Astrocyte of the spinal cord (primary cell): ENCODE results near the gene NEURL1B.

Experiments used
- DNase-seq: peaks from one replicate; pipeline ENCODE4 v3.0.0; 2011; ENCODE audit warnings: low read depth, low spot score
- H3K4me3 ChIP-seq: 2 replicates; pipeline ENCODE4 v1.5.1; 2011; ENCODE audit warnings: low read depth, mild to moderate bottlenecking, low read length, moderate library complexity
- in situ Hi-C: cut with HindIII; loops from 2 replicates; pipeline ENCODE4 v1.10.0; 2017; ENCODE audit warnings: low sequenced_read_pairs
- TF ChIP-seq, protein P1 (sequence below): IDR thresholded peaks from 2 replicates; pipeline ENCODE4 v1.5.1; 2012; ENCODE audit warnings: low read depth, mild to moderate bottlenecking, low read length, inconsistent platforms

The NEURL1B gene

DNA sequence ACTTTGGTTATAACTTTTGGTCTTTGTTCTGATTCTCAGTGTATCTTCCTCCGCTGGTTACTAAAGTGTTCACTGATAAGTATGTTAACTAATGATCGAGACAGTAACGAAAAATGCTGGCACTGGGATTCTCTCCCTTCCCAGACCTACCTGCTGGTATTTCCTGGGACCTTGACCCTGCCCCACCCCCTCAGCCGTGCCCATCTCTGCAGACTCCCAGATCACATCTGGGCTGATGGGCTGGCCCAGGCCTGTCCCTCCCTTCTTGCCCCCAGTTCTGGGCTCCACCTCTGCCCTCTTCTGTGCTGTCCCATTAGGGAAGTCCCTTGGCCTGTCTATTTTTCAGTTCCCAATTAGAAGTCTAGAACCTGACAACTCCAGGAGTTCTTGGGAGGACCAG is 46.9 kb downstream of the NEURL1B start:
- TF ChIP-seq, protein P1, sequence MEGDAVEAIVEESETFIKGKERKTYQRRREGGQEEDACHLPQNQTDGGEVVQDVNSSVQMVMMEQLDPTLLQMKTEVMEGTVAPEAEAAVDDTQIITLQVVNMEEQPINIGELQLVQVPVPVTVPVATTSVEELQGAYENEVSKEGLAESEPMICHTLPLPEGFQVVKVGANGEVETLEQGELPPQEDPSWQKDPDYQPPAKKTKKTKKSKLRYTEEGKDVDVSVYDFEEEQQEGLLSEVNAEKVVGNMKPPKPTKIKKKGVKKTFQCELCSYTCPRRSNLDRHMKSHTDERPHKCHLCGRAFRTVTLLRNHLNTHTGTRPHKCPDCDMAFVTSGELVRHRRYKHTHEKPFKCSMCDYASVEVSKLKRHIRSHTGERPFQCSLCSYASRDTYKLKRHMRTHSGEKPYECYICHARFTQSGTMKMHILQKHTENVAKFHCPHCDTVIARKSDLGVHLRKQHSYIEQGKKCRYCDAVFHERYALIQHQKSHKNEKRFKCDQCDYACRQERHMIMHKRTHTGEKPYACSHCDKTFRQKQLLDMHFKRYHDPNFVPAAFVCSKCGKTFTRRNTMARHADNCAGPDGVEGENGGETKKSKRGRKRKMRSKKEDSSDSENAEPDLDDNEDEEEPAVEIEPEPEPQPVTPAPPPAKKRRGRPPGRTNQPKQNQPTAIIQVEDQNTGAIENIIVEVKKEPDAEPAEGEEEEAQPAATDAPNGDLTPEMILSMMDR = no peak
- no peak overlapping the region for H3K4me3 ChIP-seq
- in situ Hi-C loops = no loop called here
- DNase-seq = no peak

DNA sequence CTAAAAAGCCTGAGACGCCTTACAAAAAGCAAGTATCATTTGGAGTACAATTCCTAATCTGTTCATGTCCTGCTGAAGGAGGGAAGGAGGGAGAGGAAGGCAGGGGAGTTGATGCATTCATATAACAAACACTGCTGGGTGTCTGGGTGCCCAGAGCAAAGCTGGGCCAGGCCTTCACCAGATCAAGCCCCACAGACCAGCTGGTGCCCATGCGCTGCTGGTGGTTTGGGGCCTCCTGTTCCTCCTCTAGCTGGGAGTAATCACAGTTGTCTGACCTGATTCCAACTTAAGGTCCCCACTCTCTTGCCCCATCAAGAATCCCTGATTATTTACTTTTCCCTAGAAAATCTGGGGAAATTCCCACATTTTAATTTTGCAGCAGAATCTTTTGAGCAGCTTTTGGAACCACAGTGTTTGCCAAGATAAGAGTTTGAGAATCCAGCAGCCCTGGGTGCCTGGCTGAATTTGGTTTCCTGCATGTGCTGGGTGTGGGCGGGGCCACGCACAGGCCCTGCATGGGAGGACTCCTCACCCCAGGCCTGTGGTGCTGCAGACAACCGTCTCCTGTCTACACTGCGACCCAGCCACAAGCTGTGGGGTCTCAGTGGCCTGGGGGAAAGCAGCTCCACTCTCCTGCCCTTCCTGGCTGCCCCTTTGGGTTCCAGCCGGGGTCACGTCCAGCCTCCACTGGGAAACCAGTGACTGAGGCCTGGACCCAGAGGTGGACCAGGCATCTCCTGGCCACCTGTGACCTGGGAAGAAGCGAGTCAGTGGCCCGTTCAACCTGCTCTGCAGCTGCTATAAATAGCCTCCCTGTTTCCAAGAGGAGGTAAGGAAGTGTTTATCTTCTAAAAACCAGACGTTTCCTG is 47.5 kb downstream of the NEURL1B start:
- in situ Hi-C loops = no loop called here
- no peak for DNase-seq
- TF ChIP-seq, protein P1 = no peak
- H3K4me3 ChIP-seq = no peak overlapping the region

DNA sequence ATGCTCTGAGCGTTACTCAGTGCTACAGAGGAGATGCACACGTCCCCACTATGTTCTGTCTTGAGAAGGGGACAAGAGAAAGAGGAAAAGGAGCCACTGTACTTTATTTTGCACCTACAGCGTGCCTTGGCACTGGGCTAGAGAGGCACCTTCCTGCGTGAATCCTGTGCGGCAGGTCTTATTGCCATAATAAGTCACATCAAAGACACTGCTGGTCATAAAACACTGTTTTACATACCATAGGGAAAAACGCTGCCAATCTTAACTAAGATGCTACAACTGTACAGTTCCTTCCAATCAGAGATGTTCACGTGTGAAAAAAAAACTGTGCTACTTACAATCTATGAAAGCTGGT is 48.1 kb downstream of the NEURL1B start:
- DNase-seq = no peak
- TF ChIP-seq, protein P1 = no peak
- in situ Hi-C loops = no loop called here
- no peak overlapping the region for H3K4me3 ChIP-seq

DNA sequence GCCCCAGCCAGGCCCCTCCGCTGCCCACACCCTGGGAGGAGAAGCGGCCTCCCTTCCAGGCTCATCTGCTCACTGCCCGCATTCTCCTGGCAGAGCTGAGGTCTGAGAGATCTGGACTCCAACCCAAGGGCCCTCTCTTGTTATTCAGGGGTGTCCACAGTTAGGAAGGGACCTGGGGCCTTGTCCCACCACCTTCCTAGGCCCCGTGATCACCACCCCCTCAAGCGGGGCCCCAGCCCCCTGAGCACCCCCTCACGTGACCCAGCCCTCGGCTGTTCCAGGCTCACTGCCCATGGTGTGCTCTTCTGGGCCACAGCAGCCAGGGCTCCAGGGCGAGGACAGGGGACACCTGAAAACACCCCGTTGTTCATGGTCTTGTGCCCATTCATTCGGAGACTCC is 48.7 kb downstream of the NEURL1B start:
- no peak for DNase-seq
- in situ Hi-C loops = no loop called here
- H3K4me3 ChIP-seq = no peak overlapping the region
- TF ChIP-seq, protein P1 = no peak

DNA sequence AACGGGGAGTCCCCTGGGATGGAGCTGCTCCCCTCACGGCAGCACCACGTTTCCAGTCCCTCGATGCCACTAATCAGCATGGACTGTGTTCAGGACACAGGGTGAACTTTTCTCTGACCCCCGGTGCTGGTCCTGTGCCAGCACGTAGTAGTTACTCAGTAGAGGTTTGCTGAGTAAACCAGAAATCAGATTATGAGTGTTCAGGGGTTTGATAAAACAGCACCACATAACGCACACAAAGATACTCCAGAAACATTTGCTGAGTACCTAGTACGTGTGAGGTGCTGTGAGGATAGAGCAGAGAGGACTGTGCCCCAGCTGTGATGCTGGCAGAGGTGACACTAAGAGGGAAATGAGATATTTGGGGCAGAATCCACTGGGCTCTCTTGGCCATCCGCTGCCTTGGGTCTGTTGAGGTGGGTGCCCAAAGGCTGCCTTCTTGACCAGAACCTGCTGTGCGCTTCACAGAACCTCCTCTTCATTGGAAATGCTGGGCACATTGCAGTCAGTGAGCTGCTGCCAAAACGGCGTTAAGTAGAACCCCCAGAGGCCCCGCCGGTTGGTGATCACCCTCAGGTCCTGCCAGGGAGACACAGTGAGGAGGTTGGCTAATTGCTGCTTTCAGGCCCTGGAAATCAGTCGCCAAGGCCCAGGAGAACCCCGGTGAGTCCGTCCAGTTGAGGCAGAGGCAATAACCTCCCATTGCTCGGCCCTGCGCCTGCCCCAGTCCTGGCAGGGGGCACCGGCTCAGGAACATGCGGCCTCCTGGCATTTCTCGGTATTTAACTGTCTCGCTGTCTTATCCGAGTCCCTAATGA is 49.4 kb downstream of the NEURL1B start:
- TF ChIP-seq, protein P1 = no peak
- H3K4me3 ChIP-seq = no peak overlapping the region
- no peak for DNase-seq
- in situ Hi-C loops = no loop called here

DNA sequence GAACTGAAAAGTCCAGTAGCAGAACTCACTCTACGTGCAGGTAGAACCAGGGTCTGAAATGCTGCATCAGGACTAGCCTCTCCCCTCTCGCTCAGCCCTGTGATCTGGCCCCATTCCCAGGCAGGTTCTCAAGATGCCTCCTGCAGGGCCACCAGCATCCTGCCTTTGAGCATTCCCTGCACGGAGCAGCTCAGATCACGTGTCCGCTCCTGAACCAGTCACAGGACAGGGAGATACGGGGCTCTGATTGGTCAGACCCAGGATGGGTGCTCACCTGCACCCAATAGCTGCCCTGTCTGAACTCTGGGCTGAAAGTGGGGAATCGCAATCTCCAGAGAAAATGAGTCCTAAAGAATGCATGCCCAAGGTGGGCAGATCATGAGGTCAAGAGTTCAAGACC is 50.8 kb downstream of the NEURL1B start:
- in situ Hi-C loops = no loop called here
- DNase-seq = no peak

More for the DNA sequence above, 50.8 kb downstream of the NEURL1B start:
- TF ChIP-seq, protein P1 = no peak
- no peak overlapping the region for H3K4me3 ChIP-seq
